Middle frontal gyrus (tissue), 1 donor: Measurements from ENCODE around the gene METTL24.
"Not testable (repeated sequence)": the region's sequence is repeated elsewhere in the genome, so short reads cannot be mapped to it uniquely, and the experiment has no call there.

ENCODE experiments used
- DNase-seq: peaks from one replicate; pipeline ENCODE4 v3.0.0-alpha.2; 2015; ENCODE audit warnings: low spot score; ENCODE audit errors: extremely low spot score

Gene METTL24

GRCh38 chr6:110315869-110316398, 42.2 kb downstream of the METTL24 start:
- no peak for DNase-seq

- DNase-seq, result no peak
These were observed 42.8 kb downstream of the METTL24 start for GRCh38 chr6:110315207-110315868.

- no peak for DNase-seq
These were observed 47.2 kb downstream of the METTL24 start for GRCh38 chr6:110310861-110311446.

DNA sequence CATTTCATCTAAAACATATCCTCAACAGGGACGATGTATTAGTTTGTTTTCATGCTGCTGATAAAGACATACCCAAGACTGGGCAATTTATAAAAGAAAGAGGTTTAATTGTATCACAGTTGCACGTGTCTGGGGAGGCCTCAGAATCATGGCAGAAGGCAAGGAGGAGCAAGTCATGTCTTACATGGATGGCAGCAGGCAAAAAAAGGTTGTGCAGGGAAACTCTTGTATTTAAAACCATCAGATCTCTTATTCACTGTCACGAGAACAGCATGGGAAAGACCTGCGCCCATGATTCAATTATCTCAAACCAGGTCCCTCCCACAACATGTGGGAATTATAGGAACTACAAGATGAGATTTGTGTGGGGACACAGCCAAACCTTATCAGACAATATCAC, 48.7 kb downstream of the METTL24 start:
- not testable (repeated sequence) for DNase-seq

GRCh38 chr6:110307368-110307767, 50.8 kb downstream of the METTL24 start:
- no peak for DNase-seq

DNA sequence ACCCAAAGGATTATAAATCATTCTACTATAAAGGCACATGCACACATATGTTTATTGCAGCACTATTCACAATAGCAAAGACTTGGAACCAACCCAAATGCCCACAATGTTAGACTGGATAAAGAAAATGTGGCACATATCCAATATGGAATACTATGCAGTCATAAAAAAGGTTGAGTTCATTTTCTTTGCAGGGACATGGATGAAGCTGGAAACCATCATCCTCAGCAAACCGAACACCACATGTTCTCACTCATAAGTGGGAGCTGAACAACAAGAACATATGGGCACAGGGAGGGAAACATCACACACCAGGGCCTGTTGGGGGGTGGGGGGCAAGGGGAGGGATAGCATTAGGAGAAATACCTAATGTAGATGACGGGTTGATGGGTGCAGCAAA, 52.3 kb downstream of the METTL24 start:
- DNase-seq, result not testable (repeated sequence)

DNA sequence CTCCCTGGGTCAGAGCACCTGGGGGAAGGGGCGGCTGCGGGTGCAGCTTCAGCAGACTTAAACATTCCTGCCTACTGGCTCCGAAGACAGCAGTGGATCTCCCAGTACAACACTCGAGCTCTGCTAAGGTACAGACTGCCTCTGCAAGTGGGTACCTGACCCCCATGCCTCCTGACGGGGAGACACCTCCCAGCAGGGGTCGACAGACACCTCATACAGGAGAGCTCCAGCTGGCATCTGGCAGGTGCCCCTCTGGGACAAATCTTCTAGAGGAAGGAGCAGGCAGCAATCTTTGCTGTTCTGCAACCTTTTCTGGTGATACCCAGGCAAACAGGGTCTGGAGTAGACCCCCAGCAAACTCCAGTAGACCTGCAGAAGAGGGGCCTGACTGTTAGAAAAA, 54.5 kb downstream of the METTL24 start:
- DNase-seq, result not testable (repeated sequence)

DNA sequence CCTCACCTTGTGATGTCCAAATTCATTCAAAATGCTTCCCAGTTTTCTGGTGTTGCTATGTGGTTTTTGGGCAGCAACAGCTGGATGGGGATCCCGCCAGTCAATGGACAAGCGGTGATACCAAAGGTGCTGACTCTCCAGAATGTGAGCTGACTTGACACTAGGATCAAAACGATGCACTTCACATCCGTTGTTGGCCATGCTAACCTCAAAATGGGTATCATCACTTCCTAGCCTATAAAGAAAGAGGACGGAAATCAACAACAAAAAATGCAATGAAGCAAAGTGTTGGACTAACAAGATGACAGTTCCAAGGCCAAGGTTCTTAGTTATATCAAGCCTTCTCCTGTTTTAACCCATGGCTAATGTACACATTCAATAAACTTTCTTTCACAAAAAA, 59.2 kb downstream of the METTL24 start:
- no peak for DNase-seq

- no peak for DNase-seq
These were observed 59.7 kb downstream of the METTL24 start for GRCh38 chr6:110298411-110298810.

DNA sequence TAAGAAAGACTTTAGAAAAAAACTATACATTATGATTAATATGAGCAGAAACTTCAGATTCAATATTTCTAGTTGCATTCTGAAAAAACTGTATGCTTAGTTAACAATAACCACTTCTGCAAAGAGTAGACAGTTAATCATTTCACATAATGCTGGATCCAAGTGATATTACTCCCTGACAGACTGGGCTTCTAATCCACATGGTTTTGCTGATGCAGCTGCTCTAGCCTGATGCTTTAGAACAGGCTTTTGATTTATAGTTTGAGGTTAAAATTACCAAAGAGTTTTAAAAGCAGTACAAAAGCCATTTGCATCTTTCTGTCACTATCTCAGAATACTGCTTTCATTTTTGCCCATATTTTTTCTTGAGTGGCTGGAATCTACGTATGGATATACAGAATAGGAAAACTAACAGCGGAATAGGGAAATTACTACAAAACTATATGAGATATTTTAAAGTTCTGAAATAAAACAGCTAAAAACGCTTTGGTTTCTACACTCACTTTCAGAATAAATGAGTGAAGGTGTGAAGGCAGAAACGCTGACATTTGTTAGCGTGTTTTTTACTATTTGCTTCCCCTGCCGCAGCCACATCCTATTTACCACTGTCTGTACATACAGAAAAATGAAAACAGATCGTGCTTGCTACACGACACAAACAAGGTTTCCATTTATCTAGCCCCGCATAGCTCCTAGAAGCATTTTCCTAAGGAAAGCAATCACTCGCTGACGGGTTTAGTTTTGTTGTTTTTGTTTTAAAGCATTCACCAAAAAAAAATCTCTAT, 61.7 kb downstream of the METTL24 start:
- no peak for DNase-seq

- no peak for DNase-seq
These were observed 62.5 kb downstream of the METTL24 start for GRCh38 chr6:110295451-110296165.

DNA sequence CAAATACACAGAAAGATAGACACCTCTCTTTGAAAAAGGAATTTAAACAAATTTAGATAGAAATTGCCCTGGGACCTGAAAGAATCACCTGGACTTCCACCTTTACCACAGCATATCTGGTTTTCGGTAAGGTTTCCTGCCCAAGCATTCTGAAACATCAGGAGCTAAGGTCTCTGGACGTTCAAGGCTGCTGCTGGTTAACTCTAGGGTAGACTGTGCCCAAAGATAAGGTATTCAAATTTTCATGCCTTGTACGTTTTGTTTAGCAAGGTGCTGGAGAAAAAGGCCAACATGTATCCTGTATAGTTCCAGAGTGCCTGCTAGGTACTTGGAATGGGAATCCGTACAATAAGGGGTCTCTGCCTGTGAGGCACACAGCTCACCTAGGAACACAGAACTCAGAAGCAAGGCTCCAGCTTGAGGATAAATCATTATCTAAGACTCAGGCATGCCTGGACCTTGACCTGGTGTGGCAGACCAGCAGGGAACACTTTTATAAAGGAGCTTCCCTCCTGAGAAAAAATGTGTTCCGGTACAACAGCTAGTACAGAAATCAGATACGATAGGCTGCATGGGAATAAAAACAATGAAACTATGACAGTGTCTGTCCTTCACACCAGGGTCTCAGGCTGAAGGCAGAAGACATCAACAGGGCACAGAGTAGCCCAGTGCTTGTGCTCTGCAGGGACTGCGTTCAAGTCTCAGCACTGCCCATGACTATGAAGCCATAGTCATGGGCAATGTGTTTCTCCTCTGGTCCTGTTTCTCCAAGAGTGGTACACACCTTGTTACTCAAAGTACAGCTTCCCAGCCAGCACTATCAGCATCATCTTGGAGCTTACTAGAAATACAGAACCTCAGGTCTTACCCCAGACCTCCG, 70.4 kb downstream of the METTL24 start:
- no peak for DNase-seq

DNA sequence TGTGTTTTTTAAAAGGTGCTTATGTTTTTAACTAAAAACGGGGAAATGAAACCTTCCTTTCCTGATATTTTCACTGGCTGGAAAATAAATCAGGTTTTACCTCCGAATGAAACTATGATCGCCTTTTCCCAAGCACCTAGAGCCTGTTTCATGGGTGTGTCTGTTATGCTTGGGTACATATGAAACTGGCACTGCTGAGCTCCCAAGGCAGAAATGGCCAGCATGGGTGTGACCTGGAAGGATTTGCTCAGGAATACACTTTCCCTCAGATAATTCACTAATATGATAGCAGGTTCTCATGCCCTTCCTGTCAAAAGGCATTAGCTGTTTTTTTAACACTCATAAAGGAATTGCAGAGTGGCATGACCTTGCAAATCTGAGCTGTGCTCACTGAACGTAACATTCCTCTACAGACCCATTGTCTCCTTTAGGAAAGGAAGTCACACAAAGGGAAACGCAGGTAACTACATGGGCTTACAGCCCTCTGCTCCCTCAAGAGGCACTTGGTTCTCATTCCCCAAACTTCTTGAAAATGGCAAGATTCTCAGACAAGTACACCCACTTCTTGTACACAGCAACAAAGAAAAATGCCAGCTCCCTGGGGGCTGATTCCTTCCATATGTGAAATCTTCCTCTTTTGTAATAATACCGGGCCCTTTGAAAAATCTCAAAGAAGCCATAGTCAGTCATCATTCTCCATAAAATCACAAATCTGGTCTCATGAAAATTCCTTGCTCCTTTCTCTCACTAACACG, 72.7 kb downstream of the METTL24 start:
- DNase-seq, result no peak

GRCh38 chr6:110284855-110285254, 73.3 kb downstream of the METTL24 start:
- no peak for DNase-seq

DNA sequence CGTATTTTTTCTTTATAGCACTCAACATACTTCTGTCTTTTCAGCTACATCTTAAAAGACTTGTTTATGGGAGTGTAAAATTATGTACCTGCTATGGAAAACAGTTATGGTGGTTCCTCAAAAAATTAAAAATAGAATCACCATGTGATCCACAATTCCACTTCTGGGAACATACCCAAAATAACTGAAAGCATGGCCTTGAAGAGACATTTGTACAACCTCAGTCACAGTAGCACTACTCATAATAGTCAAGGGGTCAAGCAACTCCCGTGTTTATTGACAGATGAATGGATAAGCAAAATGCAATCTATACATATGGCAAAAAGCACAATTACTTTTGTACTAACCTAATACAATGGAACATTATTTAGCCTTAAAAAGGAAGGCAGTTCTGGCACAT, 74.5 kb downstream of the METTL24 start:
- no peak for DNase-seq

- no peak for DNase-seq
These were observed 75.7 kb downstream of the METTL24 start for GRCh38 chr6:110282412-110282811.

DNA sequence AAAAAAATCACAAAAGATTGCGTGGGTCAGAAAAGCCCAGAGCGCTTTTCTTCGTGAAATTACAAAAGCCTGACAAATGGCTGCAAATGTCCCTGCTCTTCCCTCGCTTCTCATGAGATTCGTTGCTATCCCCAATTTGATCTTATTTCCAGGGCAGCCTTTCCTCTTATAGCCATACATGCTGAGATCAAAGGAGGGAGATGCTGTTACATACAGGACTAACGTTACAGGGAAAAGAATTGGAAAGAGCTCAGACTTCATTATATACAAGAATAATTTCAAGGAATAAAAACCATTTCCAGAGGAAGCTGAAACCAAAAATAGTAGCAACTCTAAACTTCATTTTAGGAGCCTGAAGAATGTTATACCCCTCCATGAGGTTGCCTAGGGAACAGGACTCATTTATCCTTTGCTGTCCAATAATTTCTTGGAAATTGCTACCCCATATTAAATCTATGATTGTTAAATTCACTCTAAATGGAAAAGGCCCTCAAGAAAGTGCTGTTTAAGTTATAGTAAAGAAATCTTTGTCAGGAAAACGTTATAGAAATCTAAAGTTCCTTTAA, 81.0 kb downstream of the METTL24 start:
- no peak for DNase-seq

GRCh38 chr6:110272781-110273180, 85.4 kb downstream of the METTL24 start:
- DNase-seq, result not testable (repeated sequence)

- no peak for DNase-seq
These were observed 86.5 kb downstream of the METTL24 start for GRCh38 chr6:110271732-110272022.

- no peak for DNase-seq
These were observed 88.0 kb downstream of the METTL24 start for GRCh38 chr6:110270165-110270564.
